HepG2 (cell line): Measurements from ENCODE around the gene TACO1. TPM values are rescaled to one million over a fixed set of nuclear protein-coding genes. Genes with fewer than 3 reads are reported as not detected.

Experiments used
- AGO1 ChIP-seq: fragments of 200-400 bp; formaldehyde crosslinking; IDR thresholded peaks from 2 replicates; pipeline ENCODE4 v1.6.1; 2017; ENCODE audit warnings: mild to moderate bottlenecking, low read depth, low read length, moderate library complexity; ENCODE audit not compliant: poor library complexity, severe bottlenecking
- BHLHE40 ChIP-seq: IDR thresholded peaks from 2 replicates; pipeline ENCODE4 v1.6.1; 2011; ENCODE audit warnings: low read length, improper control_type of control experiment
- BORCS8-MEF2B ChIP-seq: sonication (generic); formaldehyde crosslinking; IDR thresholded peaks from 2 replicates; pipeline ENCODE4 v1.8.0; 2022; ENCODE audit warnings: mild to moderate bottlenecking, missing genetic modification reagents
- GTF3A ChIP-seq: sonication (generic); formaldehyde crosslinking; conservative IDR thresholded peaks from 2 replicates; pipeline ENCODE4 v1.4.0; 2020; ENCODE audit warnings: mild to moderate bottlenecking, missing genetic modification reagents
- HDAC1 ChIP-seq: sonication (generic); formaldehyde crosslinking; IDR thresholded peaks from 2 replicates; pipeline ENCODE4 v1.5.1; 2020; ENCODE audit warnings: mild to moderate bottlenecking, missing genetic modification reagents
- HNRNPH1 ChIP-seq: fragments of 200-400 bp; formaldehyde crosslinking; optimal IDR thresholded peaks from 2 replicates; pipeline ENCODE3; 2017; ENCODE audit warnings: mild to moderate bottlenecking, low read depth, low read length
- HOXA5 ChIP-seq: sonication (generic); formaldehyde crosslinking; IDR thresholded peaks from 2 replicates; pipeline ENCODE4 v1.4.0; 2020; ENCODE audit warnings: missing genetic modification reagents
- HOXA7 ChIP-seq: sonication (generic); formaldehyde crosslinking; IDR thresholded peaks from 2 replicates; pipeline ENCODE4 v1.8.1; 2022; ENCODE audit warnings: mild to moderate bottlenecking, missing genetic modification reagents, moderate library complexity
- LCORL ChIP-seq, 2 experiments: fragments of 450-650 bp in 1 of 2; sonication (generic) in 1 of 2; formaldehyde crosslinking in 1 of 2; IDR thresholded peaks; 2 replicates each; pipeline versions ENCODE4 v1.5.0 to v1.6.1; 2017 to 2020; ENCODE audit warnings: antibody characterized with exemption in 1 of 2, missing genetic modification reagents in 1 of 2
- MEF2D ChIP-seq: sonication (generic); formaldehyde crosslinking; IDR thresholded peaks from 2 replicates; pipeline ENCODE4 v1.5.1; 2020; ENCODE audit warnings: mild to moderate bottlenecking, missing genetic modification reagents
- RFXANK ChIP-seq: IDR thresholded peaks from 2 replicates; pipeline ENCODE4 v1.6.1; 2016
- SALL2 ChIP-seq: sonication (generic); formaldehyde crosslinking; IDR thresholded peaks from 2 replicates; pipeline ENCODE4 v1.8.1; 2023; ENCODE audit warnings: mild to moderate bottlenecking, missing genetic modification reagents, inconsistent platforms
- SSRP1 ChIP-seq: IDR thresholded peaks from 2 replicates; pipeline ENCODE4 v1.6.1; 2016; ENCODE audit warnings: control low read depth
- U2AF2 ChIP-seq: fragments of 200-400 bp; formaldehyde crosslinking; IDR thresholded peaks from 2 replicates; pipeline ENCODE4 v1.6.1; 2017; ENCODE audit warnings: low read depth, mild to moderate bottlenecking, low read length
- ZBTB3 ChIP-seq: sonication (generic); formaldehyde crosslinking; IDR thresholded peaks from 2 replicates; pipeline ENCODE4 v1.4.0; 2020; ENCODE audit warnings: low read depth, mild to moderate bottlenecking, moderate library complexity, missing genetic modification reagents, borderline replicate concordance
- ZBTB39 ChIP-seq: sonication (generic); formaldehyde crosslinking; IDR thresholded peaks from 2 replicates; pipeline ENCODE4 v1.5.0; 2020; ENCODE audit warnings: missing genetic modification reagents
- ZNF263 ChIP-seq: sonication (generic); formaldehyde crosslinking; IDR thresholded peaks from 2 replicates; pipeline ENCODE4 v1.4.0; 2020; ENCODE audit warnings: missing genetic modification reagents
- ZNF282 ChIP-seq: fragments of 450-650 bp; IDR thresholded peaks from 2 replicates; pipeline ENCODE4 v1.6.1; 2018; ENCODE audit not compliant: partially characterized antibody
- ZNF484 ChIP-seq: sonication (generic); formaldehyde crosslinking; IDR thresholded peaks from 2 replicates; pipeline ENCODE4 v1.5.1; 2020; ENCODE audit warnings: mild to moderate bottlenecking, low read depth, missing genetic modification reagents, borderline replicate concordance
- ZNF558 ChIP-seq: sonication (generic); formaldehyde crosslinking; IDR thresholded peaks from 2 replicates; pipeline ENCODE4 v1.9.0; 2022; ENCODE audit warnings: mild to moderate bottlenecking, missing genetic modification reagents, borderline replicate concordance
- ZNF709 ChIP-seq: sonication (generic); formaldehyde crosslinking; IDR thresholded peaks from 2 replicates; pipeline ENCODE4 v1.5.0; 2020; ENCODE audit warnings: mild to moderate bottlenecking, missing genetic modification reagents
- ZNF749 ChIP-seq: sonication (generic); formaldehyde crosslinking; IDR thresholded peaks from 2 replicates; pipeline ENCODE4 v1.8.0; 2022; ENCODE audit warnings: mild to moderate bottlenecking, missing genetic modification reagents, moderate library complexity, borderline replicate concordance
- ZNF782 ChIP-seq: sonication (generic); formaldehyde crosslinking; IDR thresholded peaks from 2 replicates; pipeline ENCODE4 v1.4.0; 2020; ENCODE audit warnings: missing genetic modification reagents, mild to moderate bottlenecking, borderline replicate concordance
- polyA plus RNA-seq, 8 experiments: library from polyadenylated mRNA; depleted of rRNA in 3 of 8; stranded (reverse) in 7 of 8; unstranded in 1 of 8; fragments of >200 nt; fragmentation: Illumina TruSeq in 4 of 8; extraction: Trizol in 4 of 8; gene quantifications; 2 replicates each; pipeline versions ENCODE4 v1.2.1 to v1.2.3, GENCODE V29; 2011 to 2016; ENCODE audit warnings: low read depth in 4 of 8, missing spikeins in 1 of 8, mixed read lengths in 1 of 8; ENCODE audit not compliant: insufficient read depth in 1 of 8
- total RNA-seq, 5 experiments: library from RNA; depleted of rRNA; stranded (reverse); fragments of >200 nt; fragmentation: Illumina TruSeq; extraction: Trizol; gene quantifications; 2 replicates each; pipeline ENCODE4 v1.2.3, GENCODE V29; 2016; ENCODE audit warnings: low read depth in 1 of 5
- TF ChIP-seq, protein P1 (sequence below): sonication (generic); formaldehyde crosslinking; IDR thresholded peaks from 2 replicates; pipeline ENCODE4 v1.8.0; 2022; ENCODE audit warnings: low read depth, missing genetic modification reagents
- TF ChIP-seq, protein P2 (sequence below): sonication (generic); formaldehyde crosslinking; IDR thresholded peaks from 2 replicates; pipeline ENCODE4 v1.9.0; 2021; ENCODE audit warnings: missing genetic modification reagents, mild to moderate bottlenecking, borderline replicate concordance

The TACO1 gene
- total and polyA plus RNA-seq, 2 of the 13 experiments (the other 11 are each of a cell fraction or from before 2014, with no cell fraction given): 34.7 to 53.6 TPM

GRCh38 chr17:63600569-63601438 is at the start of gene TACO1 (continued):
- TF ChIP-seq, protein P1, sequence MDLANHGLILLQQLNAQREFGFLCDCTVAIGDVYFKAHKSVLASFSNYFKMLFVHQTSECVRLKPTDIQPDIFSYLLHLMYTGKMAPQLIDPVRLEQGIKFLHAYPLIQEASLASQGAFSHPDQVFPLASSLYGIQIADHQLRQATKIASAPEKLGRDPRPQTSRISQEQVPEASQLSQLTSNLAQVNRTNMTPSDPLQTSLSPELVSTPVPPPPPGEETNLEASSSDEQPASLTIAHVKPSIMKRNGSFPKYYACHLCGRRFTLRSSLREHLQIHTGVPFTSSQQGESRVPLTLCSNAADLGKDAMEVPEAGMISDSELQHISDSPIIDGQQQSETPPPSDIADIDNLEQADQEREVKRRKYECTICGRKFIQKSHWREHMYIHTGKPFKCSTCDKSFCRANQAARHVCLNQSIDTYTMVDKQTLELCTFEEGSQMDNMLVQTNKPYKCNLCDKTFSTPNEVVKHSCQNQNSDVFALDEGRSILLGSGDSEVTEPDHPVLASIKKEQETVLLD (CRISPR knock-in tag): peak; percentile 94
- TF ChIP-seq ZNF484 (CRISPR knock-in tag) (peak; percentile 85; the same call in 1 of the 2 replicates), SALL2 (CRISPR knock-in tag) (peak; percentile 96), ZNF282 (no peak), GTF3A (CRISPR knock-in tag) (no peak), MEF2D (CRISPR knock-in tag) (peak; percentile 85), U2AF2 (no peak), RFXANK (peak; percentile 76; the same call in 1 of the 2 replicates), HOXA5 (peak; percentile 99), HNRNPH1 (no peak), HOXA7 (CRISPR knock-in tag) (no peak), AGO1 (peak; percentile 78), BORCS8-MEF2B (CRISPR knock-in tag) (peak; percentile 88), SSRP1 (CRISPR knock-in tag) (peak; percentile 98), HDAC1 (peak; percentile 99), ZNF709 (CRISPR knock-in tag) (peak; percentile 96), ZNF782 (CRISPR knock-in tag) (peak; percentile 96), ZNF558 (CRISPR knock-in tag) (peak; percentile 86; the same call in 1 of the 2 replicates), ZBTB3 (CRISPR knock-in tag) (peak; percentile 55; the same call in 1 of the 2 replicates), ZBTB39 (peak; percentile 81; the same call in 1 of the 2 replicates), LCORL (IDR thresholded peaks at IDR 0.05) (0 out of 2 replicates have a peak, but pooled peaks have one; percentile 21), LCORL (CRISPR knock-in tag; IDR thresholded peaks at IDR 0.05) (peak; percentile 82), ZNF263 (CRISPR knock-in tag) (peak; percentile 83), ZNF749 (CRISPR knock-in tag) (peak; percentile 93), BHLHE40 (peak; percentile 81)
- TF ChIP-seq, protein P2, sequence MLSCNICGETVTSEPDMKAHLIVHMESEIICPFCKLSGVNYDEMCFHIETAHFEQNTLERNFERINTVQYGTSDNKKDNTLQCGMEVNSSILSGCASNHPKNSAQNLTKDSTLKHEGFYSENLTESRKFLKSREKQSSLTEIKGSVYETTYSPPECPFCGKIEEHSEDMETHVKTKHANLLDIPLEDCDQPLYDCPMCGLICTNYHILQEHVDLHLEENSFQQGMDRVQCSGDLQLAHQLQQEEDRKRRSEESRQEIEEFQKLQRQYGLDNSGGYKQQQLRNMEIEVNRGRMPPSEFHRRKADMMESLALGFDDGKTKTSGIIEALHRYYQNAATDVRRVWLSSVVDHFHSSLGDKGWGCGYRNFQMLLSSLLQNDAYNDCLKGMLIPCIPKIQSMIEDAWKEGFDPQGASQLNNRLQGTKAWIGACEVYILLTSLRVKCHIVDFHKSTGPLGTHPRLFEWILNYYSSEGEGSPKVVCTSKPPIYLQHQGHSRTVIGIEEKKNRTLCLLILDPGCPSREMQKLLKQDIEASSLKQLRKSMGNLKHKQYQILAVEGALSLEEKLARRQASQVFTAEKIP (CRISPR knock-in tag): no peak
